Large intestine (tissue), 3 donors: ENCODE data around the gene C14orf132. TPM values are rescaled to one million over a fixed set of nuclear protein-coding genes. Genes with fewer than 3 reads are reported as not detected.

ENCODE experiments used
- DNase-seq, 2 donors: peaks; one replicate each; pipeline versions ENCODE4 v3.0.0 to v3.0.0-alpha.2; 2013
- H3K27ac ChIP-seq: one replicate; pipeline ENCODE4 v1.5.1; 2013; ENCODE audit warnings: low read length
- H3K27me3 ChIP-seq: 2 replicates; pipeline ENCODE4 v1.6.1; 2013; ENCODE audit warnings: low read length; ENCODE audit not compliant: control insufficient read depth, insufficient read depth
- H3K36me3 ChIP-seq: 2 replicates; pipeline ENCODE4 v1.6.1; 2013; ENCODE audit warnings: low read length; ENCODE audit not compliant: control insufficient read depth, insufficient read depth
- H3K4me1 ChIP-seq: one replicate; pipeline ENCODE4 v1.6.1; 2013; ENCODE audit warnings: low read length; ENCODE audit not compliant: control insufficient read depth, insufficient read depth
- H3K4me3 ChIP-seq: one replicate; pipeline ENCODE4 v1.5.1; 2013; ENCODE audit warnings: low read length
- H3K9me3 ChIP-seq: one replicate; pipeline ENCODE4 v1.6.1; 2013; ENCODE audit warnings: mild to moderate bottlenecking, low read depth, low read length, moderate library complexity; ENCODE audit not compliant: control insufficient read depth
- WGBS: methylation state at CpG from one replicate; pipeline ENCODE4 v1.1.5; 2013; ENCODE audit warnings: low lambda C conversion rate; ENCODE audit not compliant: insufficient coverage; 5-methylcytosine and 5-hydroxymethylcytosine counted together
- polyA plus RNA-seq: library from polyadenylated mRNA; unstranded; fragments of 120-200 nt; gene quantifications from one replicate; pipeline ENCODE4 v1.2.1, GENCODE V29; 2013

The C14orf132 gene
- polyA plus RNA-seq, 1 donor, result 20.0 TPM

- no peak for DNase-seq
- no CpG with 5 or more reads among the region's 7 CpGs for WGBS
- no peaks in the 10 kb centered on the region for H3K4me1 ChIP-seq
- no peaks in the 10 kb centered on the region for H3K27me3 ChIP-seq
- no peak overlapping the region for H3K4me3 ChIP-seq
- H3K36me3 ChIP-seq, result no peaks in the 10 kb centered on the region
- H3K27ac ChIP-seq, result no peak overlapping the region
- H3K9me3 ChIP-seq, result no peaks in the 10 kb centered on the region
Measured at GRCh38 chr14:96060186-96060933, 21.2 kb downstream of the C14orf132 start.

GRCh38 chr14:96062010-96062409, 22.8 kb downstream of the C14orf132 start:
- H3K9me3 ChIP-seq, result no peaks in the 10 kb centered on the region
- no peaks in the 10 kb centered on the region for H3K36me3 ChIP-seq
- no peak overlapping the region for H3K4me3 ChIP-seq
- H3K27ac ChIP-seq, result no peak overlapping the region
- H3K27me3 ChIP-seq, result no peaks in the 10 kb centered on the region
- no peaks in the 10 kb centered on the region for H3K4me1 ChIP-seq
- DNase-seq, result no peak
- no CpG with 5 or more reads among the region's 4 CpGs for WGBS

- no peaks in the 10 kb centered on the region for H3K9me3 ChIP-seq
- H3K4me3 ChIP-seq, result no peak overlapping the region
- WGBS, result no CpG with 5 or more reads among the region's 6 CpGs
- H3K27me3 ChIP-seq, result no peaks in the 10 kb centered on the region
- H3K4me1 ChIP-seq, result no peaks in the 10 kb centered on the region
- no peak for DNase-seq
- H3K36me3 ChIP-seq, result no peaks in the 10 kb centered on the region
- no peak overlapping the region for H3K27ac ChIP-seq
Measured at GRCh38 chr14:96062506-96062905, 23.3 kb downstream of the C14orf132 start.

GRCh38 chr14:96064866-96065265, 25.7 kb downstream of the C14orf132 start:
- H3K4me1 ChIP-seq, result no peaks in the 10 kb centered on the region
- H3K27ac ChIP-seq, result no peak overlapping the region
- H3K27me3 ChIP-seq, result no peaks in the 10 kb centered on the region
- no peak overlapping the region for H3K4me3 ChIP-seq
- no peaks in the 10 kb centered on the region for H3K9me3 ChIP-seq
- no peak for DNase-seq
- H3K36me3 ChIP-seq, result no peaks in the 10 kb centered on the region
- WGBS, result 100% methylated on average over 1 of the region's 5 CpGs

- no peaks in the 10 kb centered on the region for H3K4me1 ChIP-seq
- H3K36me3 ChIP-seq, result no peaks in the 10 kb centered on the region
- no peak overlapping the region for H3K4me3 ChIP-seq
- 57% methylated on average over 3 of the region's 11 CpGs for WGBS
- H3K9me3 ChIP-seq, result no peaks in the 10 kb centered on the region
- no peak overlapping the region for H3K27ac ChIP-seq
- DNase-seq, result no peak
- no peaks in the 10 kb centered on the region for H3K27me3 ChIP-seq
Measured at GRCh38 chr14:96065661-96066459, 26.7 kb downstream of the C14orf132 start.

- Histone ChIP-seq H3K27ac (no peak overlapping the region), H3K4me3 (no peak overlapping the region), H3K36me3 (no peaks in the 10 kb centered on the region), H3K4me1 (no peaks in the 10 kb centered on the region), H3K27me3 (no peaks in the 10 kb centered on the region), H3K9me3 (no peaks in the 10 kb centered on the region)
- no peak for DNase-seq
- no CpG with 5 or more reads among the region's 5 CpGs for WGBS
Measured at GRCh38 chr14:96066976-96067375, 27.8 kb downstream of the C14orf132 start.

GRCh38 chr14:96067985-96068930, 29.1 kb downstream of the C14orf132 start:
- DNase-seq, result no peak
- H3K4me1 ChIP-seq, result no peaks in the 10 kb centered on the region
- H3K4me3 ChIP-seq, result no peak overlapping the region
- no peaks in the 10 kb centered on the region for H3K9me3 ChIP-seq
- no peak overlapping the region for H3K27ac ChIP-seq
- H3K27me3 ChIP-seq, result no peaks in the 10 kb centered on the region
- no peaks in the 10 kb centered on the region for H3K36me3 ChIP-seq
- WGBS, result no CpG with 5 or more reads among the region's 19 CpGs

GRCh38 chr14:96069421-96069820, 30.3 kb downstream of the C14orf132 start:
- no peak for DNase-seq
- H3K9me3 ChIP-seq, result no peaks in the 10 kb centered on the region
- no peaks in the 10 kb centered on the region for H3K27me3 ChIP-seq
- H3K4me3 ChIP-seq, result no peak overlapping the region
- no peaks in the 10 kb centered on the region for H3K36me3 ChIP-seq
- no peak overlapping the region for H3K27ac ChIP-seq
- whole genome bisulfite sequencing, result no CpG with 5 or more reads among the region's 1 CpG
- H3K4me1 ChIP-seq, result no peaks in the 10 kb centered on the region

- no peaks in the 10 kb centered on the region for H3K9me3 ChIP-seq
- DNase-seq, result no peak
Measured at GRCh38 chr14:96071561-96071960, 32.4 kb downstream of the C14orf132 start.

GRCh38 chr14:96072076-96072475, 32.9 kb downstream of the C14orf132 start:
- Histone ChIP-seq H3K27me3 (no peaks in the 10 kb centered on the region), H3K4me1 (no peaks in the 10 kb centered on the region), H3K27ac (no peak overlapping the region), H3K9me3 (no peaks in the 10 kb centered on the region), H3K4me3 (no peak overlapping the region), H3K36me3 (no peaks in the 10 kb centered on the region)
- WGBS, result 100% methylated on average over 1 of the region's 10 CpGs
- DNase-seq, result no peak

More at GRCh38 chr14:96071561-96071960, 32.4 kb downstream of the C14orf132 start:
- Histone ChIP-seq H3K27ac (no peak overlapping the region), H3K4me1 (no peaks in the 10 kb centered on the region), H3K27me3 (no peaks in the 10 kb centered on the region), H3K4me3 (no peak overlapping the region), H3K36me3 (no peaks in the 10 kb centered on the region)
- WGBS, result no CpG with 5 or more reads among the region's 4 CpGs
